SK-N-SH treated with all-trans-retinoic acid at 6 μM for 48 hours (cell line): ENCODE data around the gene TSSK2.

Source experiments
- CSDC2 ChIP-seq: fragments of 250-450 bp; sonication (Bioruptor Pico); IDR thresholded peaks from 2 replicates; pipeline ENCODE4 v1.5.0; 2020; ENCODE audit warnings: mild to moderate bottlenecking, moderate library complexity
- CSRNP3 ChIP-seq: fragments of 250-450 bp; sonication (Bioruptor Pico); IDR thresholded peaks from 2 replicates; pipeline ENCODE4 v1.5.1; 2021; ENCODE audit warnings: mild to moderate bottlenecking, moderate library complexity
- PATZ1 ChIP-seq: fragments of 250-450 bp; sonication (Bioruptor Pico); IDR thresholded peaks from 2 replicates; pipeline ENCODE4 v1.8.0; 2020; ENCODE audit warnings: mild to moderate bottlenecking, moderate library complexity, borderline replicate concordance
- POU6F1 ChIP-seq: fragments of 250-450 bp; sonication (Bioruptor Pico); IDR thresholded peaks from 2 replicates; pipeline ENCODE4 v1.8.0; 2021; ENCODE audit warnings: low read depth, mild to moderate bottlenecking, moderate library complexity, borderline replicate concordance
- PPARA ChIP-seq: fragments of 250-450 bp; sonication (Bioruptor Pico); IDR thresholded peaks from 2 replicates; pipeline ENCODE4 v1.5.0; 2020; ENCODE audit warnings: mild to moderate bottlenecking, borderline replicate concordance
- RARB ChIP-seq: fragments of 250-450 bp; sonication (Bioruptor Pico); IDR thresholded peaks from 2 replicates; pipeline ENCODE4 v1.8.0; 2021; ENCODE audit warnings: mild to moderate bottlenecking, moderate library complexity
- TCF4 ChIP-seq: fragments of 250-450 bp; sonication (Bioruptor Pico); IDR thresholded peaks from 2 replicates; pipeline ENCODE4 v1.8.0; 2021; ENCODE audit warnings: mild to moderate bottlenecking, moderate library complexity, borderline replicate concordance
- TOX ChIP-seq: fragments of 250-450 bp; sonication (Bioruptor Pico); IDR thresholded peaks from 2 replicates; pipeline ENCODE4 v1.8.0; 2021; ENCODE audit warnings: mild to moderate bottlenecking, moderate library complexity, borderline replicate concordance
- ZFP3 ChIP-seq: fragments of 250-450 bp; sonication (Bioruptor Pico); IDR thresholded peaks from 2 replicates; pipeline ENCODE4 v1.5.0; 2020; ENCODE audit warnings: mild to moderate bottlenecking, moderate library complexity
- ZFP30 ChIP-seq: fragments of 450-650 bp; formaldehyde crosslinking; IDR thresholded peaks from 2 replicates; pipeline ENCODE4 v1.5.0; 2022; ENCODE audit warnings: mild to moderate bottlenecking, moderate library complexity
- ZNF8 ChIP-seq: fragments of 450-650 bp; formaldehyde crosslinking; IDR thresholded peaks from 2 replicates; pipeline ENCODE4 v1.5.0; 2020; ENCODE audit warnings: mild to moderate bottlenecking, moderate library complexity

- no peak for TF ChIP-seq PPARA
- TF ChIP-seq ZFP3 (CRISPR knock-in tag) = no peak
- TF ChIP-seq RARB = no peak
- TF ChIP-seq PATZ1 (CRISPR knock-in tag) = no peak
- no peak for TF ChIP-seq TOX (CRISPR knock-in tag)
- no peak for TF ChIP-seq CSDC2 (CRISPR knock-in tag)
- TF ChIP-seq CSRNP3 = no peak
- no peak for TF ChIP-seq TCF4
- TF ChIP-seq ZFP30 (CRISPR knock-in tag) = no peak
- no peak for TF ChIP-seq ZNF8 (CRISPR knock-in tag)
- TF ChIP-seq POU6F1 (CRISPR knock-in tag) = no peak
These were observed 19.5 kb upstream of the TSSK2 start for GRCh38 chr22:19111584-19111983.
